ENCODE measurements around the gene HSPB8.
A peak's percentile ranks its signal among the peaks of the same experiment; 100 is the strongest.

HSPB8 gene

GRCh38 chr12:119229205-119229604 lies 50.5 kb downstream of the HSPB8 start:
- Histone ChIP-seq H3K14ac (ENCODE audit: low read length) (no peak overlapping the region), H4K12ac (ENCODE audit: low read depth, low read length) (no peak overlapping the region), H3K4me2 (ENCODE audit: low read length) (no peak overlapping the region), H3K4ac (ENCODE audit: low read depth, low read length) (no peak overlapping the region), H2BK5ac (ENCODE audit: low read depth, low read length, poor library complexity) (no peak overlapping the region), H3K79me1 (ENCODE audit: low read length) (no peaks in the 10 kb centered on the region), H3K18ac (ENCODE audit: low read length) (no peak overlapping the region), H3K4me3 (ENCODE audit: low read depth, low read length) (no peak overlapping the region), H2BK12ac (ENCODE audit: low read length) (no peak overlapping the region), H4K8ac (ENCODE audit: low read depth, low read length) (no peak overlapping the region), H4K91ac (ENCODE audit: low read depth, low read length) (no peak overlapping the region), H3K9ac (ENCODE audit: low read length) (no peak overlapping the region), H3K27me3 (ENCODE audit: insufficient read depth, low read length) (no peaks in the 10 kb centered on the region), H2BK120ac (ENCODE audit: insufficient read depth, low read length, poor library complexity) (no peak overlapping the region), H2AFZ (ENCODE audit: insufficient read depth, low read length, poor library complexity) (no peak overlapping the region), H3K9me3 (ENCODE audit: insufficient read depth, low read depth, low read length) (no peaks in the 10 kb centered on the region), H2AK5ac (ENCODE audit: low read length) (no peak overlapping the region), H3K36me3 (ENCODE audit: control insufficient read depth in 1 of 2, insufficient read depth in 2 of 2, low read length in 2 of 2) (no peaks in the 10 kb centered on the region), H3K23ac (ENCODE audit: low read length) (no peak overlapping the region), H3K79me2 (ENCODE audit: control insufficient read depth, insufficient read depth, low read length, poor library complexity) (peaks cover 2% of the 10 kb centered on the region), H3K4me1 (ENCODE audit: control insufficient read depth in 1 of 2, insufficient read depth in 2 of 2, low read length in 2 of 2) (peaks cover 0 to 2% of the 10 kb centered on the region in 2 experiments), H3K27ac (ENCODE audit: low read depth, low read length) (no peak overlapping the region)
- DNase-seq = no peak
- WGBS (ENCODE audit: extremely low coverage, insufficient coverage, insufficient read length) = no CpG with 5 or more reads among the region's 2 CpGs

DNA sequence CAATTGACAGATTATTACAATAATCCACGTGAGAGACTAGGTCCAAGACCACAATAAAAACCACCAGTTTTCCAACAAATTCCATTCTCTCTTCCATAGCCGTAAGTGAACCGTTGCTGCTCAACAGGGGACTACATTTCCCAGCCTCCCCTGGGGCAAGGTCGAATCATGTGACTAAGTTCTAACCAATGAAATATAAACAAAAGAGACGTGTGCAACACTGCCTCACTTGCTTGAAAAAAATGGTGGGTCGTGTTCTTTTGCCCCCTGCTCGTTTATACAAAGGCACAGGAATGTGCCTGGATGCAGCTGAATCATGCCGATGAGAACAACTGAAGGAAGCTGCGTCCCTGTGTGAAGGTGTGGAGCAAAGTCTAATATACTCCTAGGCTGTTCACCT lies 51.1 kb downstream of the HSPB8 start:
- Histone ChIP-seq H3K79me1 (ENCODE audit: low read length) (no peaks in the 10 kb centered on the region), H2AK5ac (ENCODE audit: low read length) (no peak overlapping the region), H2AFZ (ENCODE audit: insufficient read depth, low read length, poor library complexity) (peak overlapping the region; percentile 90), H3K79me2 (ENCODE audit: control insufficient read depth, insufficient read depth, low read length, poor library complexity) (peaks cover 2% of the 10 kb centered on the region), H3K23ac (ENCODE audit: low read length) (no peak overlapping the region), H3K36me3 (ENCODE audit: control insufficient read depth in 1 of 2, insufficient read depth in 2 of 2, low read length in 2 of 2) (no peaks in the 10 kb centered on the region), H4K12ac (ENCODE audit: low read depth, low read length) (no peak overlapping the region), H4K8ac (ENCODE audit: low read depth, low read length) (peak overlapping the region; percentile 95), H3K9me3 (ENCODE audit: insufficient read depth, low read depth, low read length) (peaks cover 2% of the 10 kb centered on the region), H2BK5ac (ENCODE audit: low read depth, low read length, poor library complexity) (no peak overlapping the region), H3K27ac (ENCODE audit: low read depth, low read length) (no peak overlapping the region), H3K4me3 (ENCODE audit: low read depth, low read length) (no peak overlapping the region), H2BK120ac (ENCODE audit: insufficient read depth, low read length, poor library complexity) (no peak overlapping the region), H3K9ac (ENCODE audit: low read length) (no peak overlapping the region), H3K4me2 (ENCODE audit: low read length) (peak overlapping the region; percentile 60), H3K4ac (ENCODE audit: low read depth, low read length) (peak overlapping the region; percentile 33), H4K91ac (ENCODE audit: low read depth, low read length) (peak overlapping the region; percentile 57), H3K4me1 (ENCODE audit: control insufficient read depth in 1 of 2, insufficient read depth in 2 of 2, low read length in 2 of 2) (peaks cover 0 to under 1% of the 10 kb centered on the region in 2 experiments), H3K14ac (ENCODE audit: low read length) (peak overlapping the region; percentile 69), H2BK12ac (ENCODE audit: low read length) (no peak overlapping the region), H3K18ac (ENCODE audit: low read length) (no peak overlapping the region), H3K27me3 (ENCODE audit: insufficient read depth, low read length) (no peaks in the 10 kb centered on the region)
- WGBS (ENCODE audit: extremely low coverage, insufficient coverage, insufficient read length) = no CpG with 5 or more reads among the region's 9 CpGs
- DNase-seq = peak; percentile 43 to 84

DNA sequence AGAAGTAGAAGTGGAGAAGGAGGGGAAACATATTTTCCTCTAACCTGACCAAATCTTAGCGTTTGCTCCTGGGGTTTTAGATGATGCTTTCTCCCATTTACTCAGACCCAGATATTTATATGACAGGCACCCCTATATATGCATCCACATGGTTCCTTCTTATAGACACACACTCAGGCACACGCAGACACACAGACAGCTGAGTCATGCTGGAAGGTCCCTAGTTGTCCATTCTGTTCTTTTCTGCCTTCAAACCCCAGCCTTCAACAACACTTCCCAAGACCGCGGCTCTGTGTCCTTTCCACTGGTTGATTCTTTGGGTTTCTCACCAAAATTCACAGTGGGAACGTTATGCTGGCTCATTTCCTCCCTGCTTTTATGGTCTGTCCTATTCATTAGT lies 52.1 kb downstream of the HSPB8 start:
- Histone ChIP-seq H2AFZ (ENCODE audit: insufficient read depth, low read length, poor library complexity) (no peak overlapping the region), H2AK5ac (ENCODE audit: low read length) (no peak overlapping the region), H3K18ac (ENCODE audit: low read length) (no peak overlapping the region), H3K4me1 (ENCODE audit: control insufficient read depth in 1 of 2, insufficient read depth in 2 of 2, low read length in 2 of 2) (no peaks in the 10 kb centered on the region), H4K12ac (ENCODE audit: low read depth, low read length) (no peak overlapping the region), H3K27ac (ENCODE audit: low read depth, low read length) (no peak overlapping the region), H3K9me3 (ENCODE audit: insufficient read depth, low read depth, low read length) (peaks cover 2% of the 10 kb centered on the region), H4K8ac (ENCODE audit: low read depth, low read length) (no peak overlapping the region), H3K14ac (ENCODE audit: low read length) (no peak overlapping the region), H3K27me3 (ENCODE audit: insufficient read depth, low read length) (no peaks in the 10 kb centered on the region), H3K79me2 (ENCODE audit: control insufficient read depth, insufficient read depth, low read length, poor library complexity) (peaks cover 2% of the 10 kb centered on the region), H2BK12ac (ENCODE audit: low read length) (no peak overlapping the region), H3K4me2 (ENCODE audit: low read length) (no peak overlapping the region), H3K4ac (ENCODE audit: low read depth, low read length) (no peak overlapping the region), H4K91ac (ENCODE audit: low read depth, low read length) (no peak overlapping the region), H3K23ac (ENCODE audit: low read length) (no peak overlapping the region), H3K9ac (ENCODE audit: low read length) (no peak overlapping the region), H2BK120ac (ENCODE audit: insufficient read depth, low read length, poor library complexity) (no peak overlapping the region), H3K36me3 (ENCODE audit: control insufficient read depth in 1 of 2, insufficient read depth in 2 of 2, low read length in 2 of 2) (no peaks in the 10 kb centered on the region), H2BK5ac (ENCODE audit: low read depth, low read length, poor library complexity) (no peak overlapping the region), H3K4me3 (ENCODE audit: low read depth, low read length) (no peak overlapping the region), H3K79me1 (ENCODE audit: low read length) (no peaks in the 10 kb centered on the region)
- no peak for DNase-seq
- WGBS (ENCODE audit: extremely low coverage, insufficient coverage, insufficient read length) = no CpG with 5 or more reads among the region's 5 CpGs

DNA sequence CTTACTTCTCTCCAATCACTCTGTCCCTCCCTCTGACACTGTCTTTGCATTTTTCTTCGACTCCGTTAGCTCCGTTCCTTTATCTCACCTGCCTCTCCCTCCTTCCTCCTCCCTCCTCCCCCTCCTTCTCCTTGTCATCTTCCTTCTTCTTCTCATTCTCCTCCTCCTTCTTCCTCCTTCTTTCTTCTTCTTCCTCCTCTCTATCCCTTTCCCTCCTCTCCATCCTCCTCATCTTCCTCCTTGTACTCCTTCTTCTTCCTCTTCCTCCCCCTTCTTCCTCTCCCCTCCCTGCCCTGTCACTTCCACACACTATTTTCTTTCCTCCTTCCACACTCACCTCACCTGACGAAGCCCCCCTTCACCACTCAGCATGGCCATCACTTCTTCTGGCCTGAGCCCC lies 53.0 kb downstream of the HSPB8 start:
- Histone ChIP-seq H3K9ac (ENCODE audit: low read length) (no peak overlapping the region), H3K4me1 (ENCODE audit: control insufficient read depth in 1 of 2, insufficient read depth in 2 of 2, low read length in 2 of 2) (no peaks in the 10 kb centered on the region), H3K9me3 (ENCODE audit: insufficient read depth, low read depth, low read length) (peaks cover 2% of the 10 kb centered on the region), H3K79me1 (ENCODE audit: low read length) (no peaks in the 10 kb centered on the region), H3K36me3 (ENCODE audit: control insufficient read depth in 1 of 2, insufficient read depth in 2 of 2, low read length in 2 of 2) (no peaks in the 10 kb centered on the region), H2AFZ (ENCODE audit: insufficient read depth, low read length, poor library complexity) (no peak overlapping the region), H3K14ac (ENCODE audit: low read length) (no peak overlapping the region), H3K23ac (ENCODE audit: low read length) (peak overlapping the region; percentile 56), H3K4me3 (ENCODE audit: low read depth, low read length) (no peak overlapping the region), H3K4ac (ENCODE audit: low read depth, low read length) (no peak overlapping the region), H2AK5ac (ENCODE audit: low read length) (no peak overlapping the region), H3K27me3 (ENCODE audit: insufficient read depth, low read length) (no peaks in the 10 kb centered on the region), H4K12ac (ENCODE audit: low read depth, low read length) (no peak overlapping the region), H2BK12ac (ENCODE audit: low read length) (no peak overlapping the region), H2BK5ac (ENCODE audit: low read depth, low read length, poor library complexity) (no peak overlapping the region), H3K18ac (ENCODE audit: low read length) (no peak overlapping the region), H2BK120ac (ENCODE audit: insufficient read depth, low read length, poor library complexity) (no peak overlapping the region), H3K79me2 (ENCODE audit: control insufficient read depth, insufficient read depth, low read length, poor library complexity) (peaks cover 2% of the 10 kb centered on the region), H3K27ac (ENCODE audit: low read depth, low read length) (no peak overlapping the region), H4K91ac (ENCODE audit: low read depth, low read length) (no peak overlapping the region), H4K8ac (ENCODE audit: low read depth, low read length) (no peak overlapping the region), H3K4me2 (ENCODE audit: low read length) (no peak overlapping the region)
- WGBS (ENCODE audit: extremely low coverage, insufficient coverage, insufficient read length) = 100% methylated on average over 1 of the region's 4 CpGs
- DNase-seq = no peak
